ENCODE results near the gene SNTG2.

The SNTG2 gene

GRCh38 chr2:1308678-1309077, 358.0 kb downstream of the SNTG2 start:
- H3K4me3 Mint-ChIP-seq = no peak overlapping the region
- no peaks in the 10 kb centered on the region for H3K36me3 Mint-ChIP-seq (ENCODE audit: low read depth)
- no peaks in the 10 kb centered on the region for H3K9me3 Mint-ChIP-seq
- H3K27ac Mint-ChIP-seq = no peak overlapping the region
- TF ChIP-seq, protein P1, sequence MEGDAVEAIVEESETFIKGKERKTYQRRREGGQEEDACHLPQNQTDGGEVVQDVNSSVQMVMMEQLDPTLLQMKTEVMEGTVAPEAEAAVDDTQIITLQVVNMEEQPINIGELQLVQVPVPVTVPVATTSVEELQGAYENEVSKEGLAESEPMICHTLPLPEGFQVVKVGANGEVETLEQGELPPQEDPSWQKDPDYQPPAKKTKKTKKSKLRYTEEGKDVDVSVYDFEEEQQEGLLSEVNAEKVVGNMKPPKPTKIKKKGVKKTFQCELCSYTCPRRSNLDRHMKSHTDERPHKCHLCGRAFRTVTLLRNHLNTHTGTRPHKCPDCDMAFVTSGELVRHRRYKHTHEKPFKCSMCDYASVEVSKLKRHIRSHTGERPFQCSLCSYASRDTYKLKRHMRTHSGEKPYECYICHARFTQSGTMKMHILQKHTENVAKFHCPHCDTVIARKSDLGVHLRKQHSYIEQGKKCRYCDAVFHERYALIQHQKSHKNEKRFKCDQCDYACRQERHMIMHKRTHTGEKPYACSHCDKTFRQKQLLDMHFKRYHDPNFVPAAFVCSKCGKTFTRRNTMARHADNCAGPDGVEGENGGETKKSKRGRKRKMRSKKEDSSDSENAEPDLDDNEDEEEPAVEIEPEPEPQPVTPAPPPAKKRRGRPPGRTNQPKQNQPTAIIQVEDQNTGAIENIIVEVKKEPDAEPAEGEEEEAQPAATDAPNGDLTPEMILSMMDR (IDR thresholded peaks at IDR 0.05; ENCODE audit: unreplicated experiment in 3 of 3) = no peak
- peaks cover 4% of the 10 kb centered on the region for H3K27me3 Mint-ChIP-seq (ENCODE audit: low read depth)
- H3K4me1 Mint-ChIP-seq = no peaks in the 10 kb centered on the region

GRCh38 chr2:1309507-1309906, 358.9 kb downstream of the SNTG2 start:
- Mint-ChIP-seq H3K4me3 (no peak overlapping the region), H3K27ac (no peak overlapping the region), H3K27me3 (ENCODE audit: low read depth) (peaks cover 4% of the 10 kb centered on the region), H3K9me3 (no peaks in the 10 kb centered on the region), H3K4me1 (no peaks in the 10 kb centered on the region), H3K36me3 (ENCODE audit: low read depth) (no peaks in the 10 kb centered on the region)
- TF ChIP-seq, protein P1 (IDR thresholded peaks at IDR 0.05; ENCODE audit: unreplicated experiment in 3 of 3) = no peak

DNA sequence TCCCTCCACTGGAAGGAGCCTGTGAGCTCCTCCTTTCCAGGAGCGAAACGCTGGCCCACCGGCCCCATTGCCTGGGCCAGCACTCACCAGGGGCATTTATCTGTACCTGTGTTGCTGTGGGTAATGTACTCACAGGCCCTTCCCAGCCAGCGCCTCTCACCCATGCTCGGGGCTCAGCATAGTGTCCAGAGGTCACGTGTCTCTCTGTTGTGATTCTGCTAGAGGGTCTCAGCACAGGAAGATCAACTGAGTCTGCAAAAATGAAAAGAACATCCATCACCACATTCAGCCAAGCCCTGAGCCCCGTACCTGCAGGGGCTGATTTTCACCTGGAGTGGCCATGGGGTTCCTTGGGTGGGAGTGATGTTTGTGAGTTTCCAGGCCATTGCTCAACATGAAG, 359.6 kb downstream of the SNTG2 start:
- Mint-ChIP-seq H3K9me3 (no peaks in the 10 kb centered on the region), H3K4me1 (peaks cover 4% of the 10 kb centered on the region), H3K27me3 (ENCODE audit: low read depth) (peaks cover 4% of the 10 kb centered on the region), H3K4me3 (no peak overlapping the region), H3K36me3 (ENCODE audit: low read depth) (no peaks in the 10 kb centered on the region), H3K27ac (no peak overlapping the region)
- TF ChIP-seq, protein P1 (IDR thresholded peaks at IDR 0.05; ENCODE audit: unreplicated experiment in 3 of 3) = no peak

GRCh38 chr2:1310866-1311265, 360.2 kb downstream of the SNTG2 start:
- H3K9me3 Mint-ChIP-seq = no peaks in the 10 kb centered on the region
- H3K4me3 Mint-ChIP-seq = no peak overlapping the region
- no peaks in the 10 kb centered on the region for H3K36me3 Mint-ChIP-seq (ENCODE audit: low read depth)
- H3K4me1 Mint-ChIP-seq = peaks cover 8% of the 10 kb centered on the region
- peaks cover 8% of the 10 kb centered on the region for H3K27me3 Mint-ChIP-seq (ENCODE audit: low read depth)
- no peak overlapping the region for H3K27ac Mint-ChIP-seq
- TF ChIP-seq, protein P1 (IDR thresholded peaks at IDR 0.05; ENCODE audit: unreplicated experiment in 3 of 3) = no peak

- H3K9me3 Mint-ChIP-seq = no peaks in the 10 kb centered on the region
- no peaks in the 10 kb centered on the region for H3K36me3 Mint-ChIP-seq (ENCODE audit: low read depth)
- no peak overlapping the region for H3K4me3 Mint-ChIP-seq
- H3K27ac Mint-ChIP-seq = no peak overlapping the region
- TF ChIP-seq, protein P1 (IDR thresholded peaks at IDR 0.05; ENCODE audit: unreplicated experiment in 3 of 3) = no peak
- peaks cover 15% of the 10 kb centered on the region for H3K27me3 Mint-ChIP-seq (ENCODE audit: low read depth)
- peaks cover 9% of the 10 kb centered on the region for H3K4me1 Mint-ChIP-seq
Observed at GRCh38 chr2:1313240-1313924, 362.7 kb downstream of the SNTG2 start.

GRCh38 chr2:1314254-1314653, 363.6 kb downstream of the SNTG2 start:
- no peak overlapping the region for H3K27ac Mint-ChIP-seq
- TF ChIP-seq, protein P1 (IDR thresholded peaks at IDR 0.05; ENCODE audit: unreplicated experiment in 3 of 3) = no peak
- peaks cover 9% of the 10 kb centered on the region for H3K4me1 Mint-ChIP-seq
- H3K27me3 Mint-ChIP-seq (ENCODE audit: low read depth) = peaks cover 21% of the 10 kb centered on the region
- no peaks in the 10 kb centered on the region for H3K9me3 Mint-ChIP-seq
- no peak overlapping the region for H3K4me3 Mint-ChIP-seq
- H3K36me3 Mint-ChIP-seq (ENCODE audit: low read depth) = no peaks in the 10 kb centered on the region

Measured in nephron (organoid).